ENCODE results near the gene CCDC30.

DNA sequence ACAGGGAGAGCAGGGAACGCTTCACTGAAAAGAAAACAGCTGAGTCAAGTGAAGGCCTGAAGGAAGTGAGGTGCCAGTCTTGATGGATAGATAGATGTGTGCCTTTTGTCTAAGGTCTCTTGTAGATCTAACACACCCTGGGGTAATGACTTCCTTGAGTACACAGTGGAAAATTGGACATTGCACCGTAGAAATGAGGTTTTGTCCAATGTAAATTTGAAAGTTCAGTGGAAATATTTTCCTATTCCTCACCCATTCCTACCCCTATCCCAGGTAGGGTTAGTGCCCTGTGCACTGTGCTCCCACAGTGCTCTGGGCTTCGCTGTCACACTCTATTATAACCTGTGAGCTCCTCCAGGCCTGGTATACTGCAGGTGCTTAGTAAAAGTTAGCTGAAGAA is 31.6 kb upstream of the CCDC30 start:
- TF ChIP-seq POLR2AphosphoS5 (IDR thresholded peaks at IDR 0.05; ENCODE audit: low read depth, low read length) (no peak), SIN3A (IDR thresholded peaks at IDR 0.05; ENCODE audit: borderline replicate concordance, insufficient read depth, low read depth, low read length) (no peak), TCF7L2 (IDR thresholded peaks at IDR 0.05; ENCODE audit: low read depth, low read length) (no peak)
- TF ChIP-seq, protein P1, sequence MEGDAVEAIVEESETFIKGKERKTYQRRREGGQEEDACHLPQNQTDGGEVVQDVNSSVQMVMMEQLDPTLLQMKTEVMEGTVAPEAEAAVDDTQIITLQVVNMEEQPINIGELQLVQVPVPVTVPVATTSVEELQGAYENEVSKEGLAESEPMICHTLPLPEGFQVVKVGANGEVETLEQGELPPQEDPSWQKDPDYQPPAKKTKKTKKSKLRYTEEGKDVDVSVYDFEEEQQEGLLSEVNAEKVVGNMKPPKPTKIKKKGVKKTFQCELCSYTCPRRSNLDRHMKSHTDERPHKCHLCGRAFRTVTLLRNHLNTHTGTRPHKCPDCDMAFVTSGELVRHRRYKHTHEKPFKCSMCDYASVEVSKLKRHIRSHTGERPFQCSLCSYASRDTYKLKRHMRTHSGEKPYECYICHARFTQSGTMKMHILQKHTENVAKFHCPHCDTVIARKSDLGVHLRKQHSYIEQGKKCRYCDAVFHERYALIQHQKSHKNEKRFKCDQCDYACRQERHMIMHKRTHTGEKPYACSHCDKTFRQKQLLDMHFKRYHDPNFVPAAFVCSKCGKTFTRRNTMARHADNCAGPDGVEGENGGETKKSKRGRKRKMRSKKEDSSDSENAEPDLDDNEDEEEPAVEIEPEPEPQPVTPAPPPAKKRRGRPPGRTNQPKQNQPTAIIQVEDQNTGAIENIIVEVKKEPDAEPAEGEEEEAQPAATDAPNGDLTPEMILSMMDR (IDR thresholded peaks at IDR 0.05) = no peak
- TF ChIP-seq, protein P2, sequence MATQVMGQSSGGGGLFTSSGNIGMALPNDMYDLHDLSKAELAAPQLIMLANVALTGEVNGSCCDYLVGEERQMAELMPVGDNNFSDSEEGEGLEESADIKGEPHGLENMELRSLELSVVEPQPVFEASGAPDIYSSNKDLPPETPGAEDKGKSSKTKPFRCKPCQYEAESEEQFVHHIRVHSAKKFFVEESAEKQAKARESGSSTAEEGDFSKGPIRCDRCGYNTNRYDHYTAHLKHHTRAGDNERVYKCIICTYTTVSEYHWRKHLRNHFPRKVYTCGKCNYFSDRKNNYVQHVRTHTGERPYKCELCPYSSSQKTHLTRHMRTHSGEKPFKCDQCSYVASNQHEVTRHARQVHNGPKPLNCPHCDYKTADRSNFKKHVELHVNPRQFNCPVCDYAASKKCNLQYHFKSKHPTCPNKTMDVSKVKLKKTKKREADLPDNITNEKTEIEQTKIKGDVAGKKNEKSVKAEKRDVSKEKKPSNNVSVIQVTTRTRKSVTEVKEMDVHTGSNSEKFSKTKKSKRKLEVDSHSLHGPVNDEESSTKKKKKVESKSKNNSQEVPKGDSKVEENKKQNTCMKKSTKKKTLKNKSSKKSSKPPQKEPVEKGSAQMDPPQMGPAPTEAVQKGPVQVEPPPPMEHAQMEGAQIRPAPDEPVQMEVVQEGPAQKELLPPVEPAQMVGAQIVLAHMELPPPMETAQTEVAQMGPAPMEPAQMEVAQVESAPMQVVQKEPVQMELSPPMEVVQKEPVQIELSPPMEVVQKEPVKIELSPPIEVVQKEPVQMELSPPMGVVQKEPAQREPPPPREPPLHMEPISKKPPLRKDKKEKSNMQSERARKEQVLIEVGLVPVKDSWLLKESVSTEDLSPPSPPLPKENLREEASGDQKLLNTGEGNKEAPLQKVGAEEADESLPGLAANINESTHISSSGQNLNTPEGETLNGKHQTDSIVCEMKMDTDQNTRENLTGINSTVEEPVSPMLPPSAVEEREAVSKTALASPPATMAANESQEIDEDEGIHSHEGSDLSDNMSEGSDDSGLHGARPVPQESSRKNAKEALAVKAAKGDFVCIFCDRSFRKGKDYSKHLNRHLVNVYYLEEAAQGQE (IDR thresholded peaks at IDR 0.05; ENCODE audit: insufficient read depth in 1 of 2, low read depth in 2 of 2, low read length in 1 of 2) = no peak

Data from Panc1 (cell line).